HL-60 (cell line): Measurements from ENCODE around the gene ECI2.

Experiments used
- GABPA ChIP-seq: IDR thresholded peaks from 2 replicates; pipeline ENCODE4 v1.6.1; 2012; ENCODE audit warnings: low read depth
- POLR2AphosphoS5 ChIP-seq: IDR thresholded peaks from 2 replicates; pipeline ENCODE4 v1.6.1; 2012; ENCODE audit warnings: low read depth
- SPI1 ChIP-seq: IDR thresholded peaks from 2 replicates; pipeline ENCODE4 v1.6.1; 2012; ENCODE audit warnings: low read depth, mild to moderate bottlenecking, borderline replicate concordance
- TF ChIP-seq, protein P1 (sequence below): IDR thresholded peaks from one replicate; pipeline ENCODE4 v1.5.1; 2011; ENCODE audit warnings: low read length, control low read depth, inconsistent platforms; ENCODE audit not compliant: insufficient read depth

DNA sequence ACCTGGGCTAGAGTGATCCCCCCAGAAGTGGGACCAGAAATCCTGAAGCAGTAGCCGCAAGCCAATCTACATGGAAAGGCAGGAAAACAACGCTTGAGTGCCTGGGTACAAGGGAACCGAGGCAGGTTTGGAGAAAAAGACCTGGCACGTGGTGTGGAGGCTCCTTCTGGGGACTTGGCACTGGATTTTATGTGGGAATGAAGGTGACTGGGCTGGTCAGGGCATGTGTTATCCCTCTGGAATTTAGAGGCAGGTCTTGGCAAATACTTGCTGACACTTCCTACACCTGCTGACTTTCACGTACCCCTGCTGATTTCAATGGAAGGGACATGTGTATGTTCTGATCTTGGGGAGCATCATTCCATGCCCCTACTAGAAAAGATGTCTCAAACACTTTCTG, 31.4 kb downstream of the ECI2 start:
- TF ChIP-seq, protein P1, sequence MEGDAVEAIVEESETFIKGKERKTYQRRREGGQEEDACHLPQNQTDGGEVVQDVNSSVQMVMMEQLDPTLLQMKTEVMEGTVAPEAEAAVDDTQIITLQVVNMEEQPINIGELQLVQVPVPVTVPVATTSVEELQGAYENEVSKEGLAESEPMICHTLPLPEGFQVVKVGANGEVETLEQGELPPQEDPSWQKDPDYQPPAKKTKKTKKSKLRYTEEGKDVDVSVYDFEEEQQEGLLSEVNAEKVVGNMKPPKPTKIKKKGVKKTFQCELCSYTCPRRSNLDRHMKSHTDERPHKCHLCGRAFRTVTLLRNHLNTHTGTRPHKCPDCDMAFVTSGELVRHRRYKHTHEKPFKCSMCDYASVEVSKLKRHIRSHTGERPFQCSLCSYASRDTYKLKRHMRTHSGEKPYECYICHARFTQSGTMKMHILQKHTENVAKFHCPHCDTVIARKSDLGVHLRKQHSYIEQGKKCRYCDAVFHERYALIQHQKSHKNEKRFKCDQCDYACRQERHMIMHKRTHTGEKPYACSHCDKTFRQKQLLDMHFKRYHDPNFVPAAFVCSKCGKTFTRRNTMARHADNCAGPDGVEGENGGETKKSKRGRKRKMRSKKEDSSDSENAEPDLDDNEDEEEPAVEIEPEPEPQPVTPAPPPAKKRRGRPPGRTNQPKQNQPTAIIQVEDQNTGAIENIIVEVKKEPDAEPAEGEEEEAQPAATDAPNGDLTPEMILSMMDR: no peak
- TF ChIP-seq POLR2AphosphoS5 (no peak), GABPA (no peak), SPI1 (no peak)
